NB4 (cell line): Measurements from ENCODE around the gene KCNIP4.

Source experiments
- CTCF ChIP-seq: IDR thresholded peaks from one replicate; pipeline ENCODE4 v1.5.1; 2012; ENCODE audit warnings: low read depth, low read length
- POLR2A ChIP-seq: IDR thresholded peaks from 2 replicates; pipeline ENCODE4 v1.6.1; 2011; ENCODE audit warnings: mild to moderate bottlenecking; ENCODE audit not compliant: insufficient read length; ENCODE audit errors: extremely low read depth
- TF ChIP-seq, protein P1 (sequence below): IDR thresholded peaks from 2 replicates; pipeline ENCODE4 v1.6.1; 2011; ENCODE audit warnings: low read depth, low read length

- TF ChIP-seq CTCF (no peak), POLR2A (no peak)
- TF ChIP-seq, protein P1, sequence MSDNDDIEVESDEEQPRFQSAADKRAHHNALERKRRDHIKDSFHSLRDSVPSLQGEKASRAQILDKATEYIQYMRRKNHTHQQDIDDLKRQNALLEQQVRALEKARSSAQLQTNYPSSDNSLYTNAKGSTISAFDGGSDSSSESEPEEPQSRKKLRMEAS, result no peak
These were observed 195.3 kb downstream of the KCNIP4 start for GRCh38 chr4:21753084-21753760.
